Chondrocyte (in vitro differentiated cells): ENCODE measurements around the gene HLF. TPM values are rescaled to one million over a fixed set of nuclear protein-coding genes. Genes with fewer than 3 reads are reported as not detected.

Experiments used
- DNase-seq: peaks from one replicate; pipeline ENCODE4 v3.0.0; 2021; ENCODE audit warnings: mixed read lengths, low spot score
- H3K27ac Mint-ChIP-seq: one replicate; pipeline ENCODE4 v1.8.0; 2021; ENCODE audit warnings: mild to moderate bottlenecking, moderate library complexity, mixed read lengths; ENCODE audit not compliant: unreplicated experiment
- H3K27me3 Mint-ChIP-seq: 2 replicates; pipeline ENCODE4 v1.8.0; 2021; ENCODE audit warnings: low read depth, mixed read lengths
- H3K36me3 Mint-ChIP-seq: 2 replicates; pipeline ENCODE4 v1.8.0; 2021; ENCODE audit warnings: low read depth, mixed read lengths
- H3K4me1 Mint-ChIP-seq: 2 replicates; pipeline ENCODE4 v1.8.0; 2021; ENCODE audit warnings: low read depth, mild to moderate bottlenecking, mixed read lengths
- H3K4me3 Mint-ChIP-seq: one replicate; pipeline ENCODE4 v1.8.0; 2021; ENCODE audit warnings: mild to moderate bottlenecking, moderate library complexity, mixed read lengths; ENCODE audit not compliant: unreplicated experiment
- H3K9me3 Mint-ChIP-seq: 2 replicates; pipeline ENCODE4 v1.8.0; 2021; ENCODE audit warnings: low read depth, mixed read lengths
- CTCF ChIP-seq: fragments of 200-600 bp; sonication (generic); IDR thresholded peaks from 2 replicates; pipeline ENCODE4 v1.5.0; 2021; ENCODE audit warnings: antibody characterized with exemption, mild to moderate bottlenecking, moderate library complexity
- total RNA-seq: library from RNA; stranded (reverse); gene quantifications from 3 replicates; pipeline ENCODE4 v1.2.1, GENCODE V29; 2021

The HLF gene
- total RNA-seq, 1 donor from 2014 or later = 0.47 TPM

GRCh38 chr17:55266051-55266957 lies 1.5 kb downstream of the HLF start:
- Mint-ChIP-seq H3K4me3 (peak overlapping the region; percentile 26), H3K36me3 (peaks cover under 1% of the 10 kb centered on the region), H3K9me3 (peaks cover 6% of the 10 kb centered on the region), H3K27ac (no peak overlapping the region), H3K27me3 (peaks cover 66% of the 10 kb centered on the region), H3K4me1 (peaks cover 9% of the 10 kb centered on the region)
- no peak for TF ChIP-seq CTCF
- no peak for DNase-seq

- Mint-ChIP-seq H3K36me3 (no peaks in the 10 kb centered on the region), H3K4me1 (peaks cover 9% of the 10 kb centered on the region), H3K27me3 (peaks cover 62% of the 10 kb centered on the region), H3K27ac (no peak overlapping the region), H3K9me3 (no peaks in the 10 kb centered on the region), H3K4me3 (no peak overlapping the region)
- DNase-seq = no peak
- TF ChIP-seq CTCF = no peak
These were observed 2.4 kb downstream of the HLF start for GRCh38 chr17:55266958-55267688.

- H3K36me3 Mint-ChIP-seq = no peaks in the 10 kb centered on the region
- no peak overlapping the region for H3K4me3 Mint-ChIP-seq
- no peak overlapping the region for H3K27ac Mint-ChIP-seq
- no peaks in the 10 kb centered on the region for H3K9me3 Mint-ChIP-seq
- peaks cover 60% of the 10 kb centered on the region for H3K27me3 Mint-ChIP-seq
- TF ChIP-seq CTCF = no peak
- DNase-seq = no peak
- peaks cover 15% of the 10 kb centered on the region for H3K4me1 Mint-ChIP-seq
These were observed 3.3 kb downstream of the HLF start for GRCh38 chr17:55267777-55268648.

GRCh38 chr17:55268649-55269480 lies 4.1 kb downstream of the HLF start:
- Mint-ChIP-seq H3K9me3 (no peaks in the 10 kb centered on the region), H3K36me3 (no peaks in the 10 kb centered on the region), H3K4me1 (peaks cover 23% of the 10 kb centered on the region), H3K27ac (no peak overlapping the region), H3K4me3 (no peak overlapping the region), H3K27me3 (peaks cover 56% of the 10 kb centered on the region)
- no peak for DNase-seq
- no peak for TF ChIP-seq CTCF
